CD14-positive monocyte (primary cell): ENCODE measurements around the gene SPAG5. TPM values are rescaled to one million over a fixed set of nuclear protein-coding genes. Genes with fewer than 3 reads are reported as not detected.

Experiments used
- DNase-seq, 3 donors: peaks; one replicate each; pipeline ENCODE4 v3.0.0-alpha.2; 2011 to 2022
- H2AFZ ChIP-seq: 2 replicates; pipeline ENCODE4 v1.6.0; 2012; ENCODE audit warnings: mild to moderate bottlenecking, low read depth, low read length, inconsistent platforms; ENCODE audit not compliant: insufficient read depth, poor library complexity, severe bottlenecking
- H3K27ac ChIP-seq, 2 donors: 1 replicate in 1 of 2; 2 replicates in 1 of 2; pipeline ENCODE4 v1.5.1; 2012 to 2013; ENCODE audit warnings: low read length in 2 of 2, control low read depth in 1 of 2, inconsistent platforms in 1 of 2, low read depth in 1 of 2, mild to moderate bottlenecking in 1 of 2
- H3K27me3 ChIP-seq, 2 donors: one replicate each; pipeline versions ENCODE4 v1.6.0 to v1.6.1; 2011 to 2013; ENCODE audit warnings: low read length in 2 of 2; ENCODE audit not compliant: control insufficient read depth in 2 of 2, insufficient read depth in 2 of 2
- H3K36me3 ChIP-seq, 2 donors: replicated peaks in 1 of 2; 1 replicate in 1 of 2; 2 replicates in 1 of 2; pipeline versions ENCODE4 v1.5.1 to v1.6.1; 2012 to 2013; ENCODE audit warnings: low read length in 2 of 2, control low read depth in 1 of 2, inconsistent platforms in 1 of 2, mild to moderate bottlenecking in 1 of 2; ENCODE audit not compliant: insufficient read depth in 2 of 2, control insufficient read depth in 1 of 2
- H3K4me1 ChIP-seq, 2 donors: 1 replicate in 1 of 2; 2 replicates in 1 of 2; pipeline versions ENCODE4 v1.5.1 to v1.6.1; 2012 to 2013; ENCODE audit warnings: low read length in 2 of 2, control low read depth in 1 of 2, inconsistent platforms in 1 of 2, mild to moderate bottlenecking in 1 of 2, moderate library complexity in 1 of 2; ENCODE audit not compliant: insufficient read depth in 2 of 2, control insufficient read depth in 1 of 2
- H3K4me2 ChIP-seq: replicated peaks from 2 replicates; pipeline ENCODE3; 2012; ENCODE audit warnings: low read length, moderate library complexity, mild to moderate bottlenecking; ENCODE audit not compliant: poor library complexity, severe bottlenecking; ENCODE audit errors: extremely low read depth
- H3K4me3 ChIP-seq, 3 experiments: fragments of 200-600 bp in 1 of 3; sonication (generic) in 1 of 3; replicated peaks in 1 of 3; 1 replicate in 2 of 3; 2 replicates in 1 of 3; pipeline ENCODE4 v1.5.1; 2011 to 2013; ENCODE audit warnings: low read length in 3 of 3, mild to moderate bottlenecking in 3 of 3, control low read depth in 2 of 3, low read depth in 2 of 3, inconsistent platforms in 1 of 3, moderate library complexity in 1 of 3
- H3K79me2 ChIP-seq: 2 replicates; pipeline ENCODE4 v1.6.0; 2012; ENCODE audit warnings: mild to moderate bottlenecking, control low read depth, inconsistent platforms, low read length, moderate library complexity; ENCODE audit not compliant: insufficient read depth
- H3K9ac ChIP-seq: 2 replicates; pipeline ENCODE4 v1.6.0; 2017; ENCODE audit warnings: low read length, mild to moderate bottlenecking; ENCODE audit not compliant: insufficient read depth, poor library complexity, severe bottlenecking
- H3K9me3 ChIP-seq, 2 donors: replicated peaks in 1 of 2; 1 replicate in 1 of 2; 2 replicates in 1 of 2; pipeline versions ENCODE4 v1.5.1 to v1.6.1; 2012 to 2013; ENCODE audit warnings: low read length in 2 of 2, control low read depth in 1 of 2; ENCODE audit not compliant: control insufficient read depth in 1 of 2, insufficient read depth in 1 of 2
- H4K20me1 ChIP-seq: 2 replicates; pipeline ENCODE4 v1.6.0; 2012; ENCODE audit warnings: mild to moderate bottlenecking, low read length, control low read depth, moderate library complexity; ENCODE audit not compliant: insufficient read depth
- H3K27ac Mint-ChIP-seq, 7 donors: one replicate each; pipeline ENCODE4 v1.8.0; 2020; ENCODE audit warnings: mild to moderate bottlenecking in 7 of 7, mixed read lengths in 7 of 7, moderate library complexity in 6 of 7, inconsistent platforms in 2 of 7
- H3K27me3 Mint-ChIP-seq, 3 donors: one replicate each; pipeline ENCODE4 v1.8.0; 2021 to 2022; ENCODE audit warnings: low read depth in 3 of 3, mild to moderate bottlenecking in 3 of 3, mixed read lengths in 3 of 3, moderate library complexity in 3 of 3, inconsistent platforms in 1 of 3
- H3K36me3 Mint-ChIP-seq, 2 donors: one replicate each; pipeline ENCODE4 v1.8.0; 2020; ENCODE audit warnings: mixed read lengths in 2 of 2, inconsistent platforms in 1 of 2, mild to moderate bottlenecking in 1 of 2
- H3K4me1 Mint-ChIP-seq: one replicate; pipeline ENCODE4 v1.8.0; 2020; ENCODE audit warnings: mild to moderate bottlenecking, mixed read lengths
- H3K4me3 Mint-ChIP-seq, 2 donors: one replicate each; pipeline ENCODE4 v1.8.0; 2020; ENCODE audit warnings: mild to moderate bottlenecking in 2 of 2, mixed read lengths in 2 of 2, moderate library complexity in 1 of 2
- H3K9me3 Mint-ChIP-seq, 7 donors: one replicate each; pipeline ENCODE4 v1.8.0; 2020 to 2022; ENCODE audit warnings: mixed read lengths in 7 of 7, mild to moderate bottlenecking in 6 of 7, moderate library complexity in 6 of 7, inconsistent platforms in 2 of 7
- WGBS: methylation state at CpG from one replicate; pipeline ENCODE4 v1.1.5; 2013; ENCODE audit warnings: missing lambda C conversion rate; ENCODE audit not compliant: insufficient coverage; 5-methylcytosine and 5-hydroxymethylcytosine counted together
- intact Hi-C, 2 donors: fragments of 100-400 bp; cut with micrococcal nuclease; formaldehyde crosslinking; loops; one replicate each; pipeline versions ENCODE4 v1.15.0 to v1.15.1; 2023
- polyA plus RNA-seq, 3 donors: library from polyadenylated mRNA; depleted of rRNA in 1 of 3; unstranded in 2 of 3; stranded (reverse) in 1 of 3; fragments of 300-500 nt in 2 of 3; fragments of >200 nt in 1 of 3; fragmentation: Illumina TruSeq in 2 of 3; gene quantifications; 1 replicate in 2 of 3; 2 replicates in 1 of 3; pipeline ENCODE4 v1.2.3, GENCODE V29; 2012 to 2021
- TF ChIP-seq, protein P1 (sequence below): fragments of 200-600 bp; IDR thresholded peaks from one replicate; pipeline ENCODE4 v1.8.0; 2022; ENCODE audit warnings: antibody characterized with exemption, mild to moderate bottlenecking

Gene SPAG5
- polyA plus RNA-seq, 3 donors: 7.7 TPM; not detected in 2

DNA sequence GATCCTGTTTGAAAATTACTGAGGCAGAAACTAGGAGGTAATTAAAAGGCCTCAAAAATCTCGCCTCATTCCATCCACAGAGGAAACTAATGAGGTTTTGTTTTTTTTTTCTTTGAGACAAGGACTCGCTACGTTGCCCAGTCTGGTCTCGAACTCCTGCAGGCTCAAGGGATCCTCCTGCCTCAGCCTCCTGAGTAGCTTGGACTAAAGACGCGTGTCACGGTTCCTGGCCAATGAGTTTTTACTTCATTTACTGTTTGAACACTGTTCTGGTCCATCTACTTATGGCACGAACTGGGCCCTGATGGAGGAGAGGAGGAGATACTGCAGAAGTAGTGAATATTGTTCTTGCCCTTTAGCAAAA is 46.7 kb upstream of the SPAG5 start:
- H3K79me2 ChIP-seq: peaks cover 41% of the 10 kb centered on the region
- H3K27me3 Mint-ChIP-seq: peaks cover 0 to 4% (median 0%) of the 10 kb centered on the region in 3 donors
- WGBS: 0% methylated on average over 3 of the region's 8 CpGs
- H3K27ac ChIP-seq: peak overlapping the region; percentile 83 to 96
- H3K4me3 ChIP-seq: peak overlapping the region; percentile 70 to 97 (median 77)
- peak overlapping the region; percentile 99 for H3K4me2 ChIP-seq
- peaks cover 31% of the 10 kb centered on the region for H3K4me1 Mint-ChIP-seq
- H3K4me3 Mint-ChIP-seq: peak overlapping the region; percentile 69 to 97
- H3K27ac Mint-ChIP-seq: peak overlapping the region; percentile 89 to 97 (median 93)
- TF ChIP-seq, protein P1, sequence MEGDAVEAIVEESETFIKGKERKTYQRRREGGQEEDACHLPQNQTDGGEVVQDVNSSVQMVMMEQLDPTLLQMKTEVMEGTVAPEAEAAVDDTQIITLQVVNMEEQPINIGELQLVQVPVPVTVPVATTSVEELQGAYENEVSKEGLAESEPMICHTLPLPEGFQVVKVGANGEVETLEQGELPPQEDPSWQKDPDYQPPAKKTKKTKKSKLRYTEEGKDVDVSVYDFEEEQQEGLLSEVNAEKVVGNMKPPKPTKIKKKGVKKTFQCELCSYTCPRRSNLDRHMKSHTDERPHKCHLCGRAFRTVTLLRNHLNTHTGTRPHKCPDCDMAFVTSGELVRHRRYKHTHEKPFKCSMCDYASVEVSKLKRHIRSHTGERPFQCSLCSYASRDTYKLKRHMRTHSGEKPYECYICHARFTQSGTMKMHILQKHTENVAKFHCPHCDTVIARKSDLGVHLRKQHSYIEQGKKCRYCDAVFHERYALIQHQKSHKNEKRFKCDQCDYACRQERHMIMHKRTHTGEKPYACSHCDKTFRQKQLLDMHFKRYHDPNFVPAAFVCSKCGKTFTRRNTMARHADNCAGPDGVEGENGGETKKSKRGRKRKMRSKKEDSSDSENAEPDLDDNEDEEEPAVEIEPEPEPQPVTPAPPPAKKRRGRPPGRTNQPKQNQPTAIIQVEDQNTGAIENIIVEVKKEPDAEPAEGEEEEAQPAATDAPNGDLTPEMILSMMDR: no peak
- intact Hi-C loops: loop anchor here (2.0 to 10.0 kb wide), 3 partner anchors 17 to 72 kb away; partner anchors contain the start of genes RAB34 (in 2 of the 2), RPL23A (in 2 of the 2), PROCA1 (in 1 of the 2) and SUPT6H (in 1 of the 2)
- H3K36me3 Mint-ChIP-seq: peaks cover 41 to 56% of the 10 kb centered on the region in 2 donors
- peak overlapping the region; percentile 88 for H2AFZ ChIP-seq
- peaks cover 0 to 2% (median 0%) of the 10 kb centered on the region in 7 donors for H3K9me3 Mint-ChIP-seq
- no peaks in the 10 kb centered on the region for H3K27me3 ChIP-seq
- H3K4me1 ChIP-seq: peaks cover 26 to 34% of the 10 kb centered on the region in 2 donors
- no peak for DNase-seq
- H3K36me3 ChIP-seq: peaks cover 36 to 49% of the 10 kb centered on the region in 2 donors
- H3K9ac ChIP-seq: peak overlapping the region; percentile 89
- H4K20me1 ChIP-seq: peaks cover 29% of the 10 kb centered on the region
- H3K9me3 ChIP-seq: no peaks in the 10 kb centered on the region

- Histone ChIP-seq H3K36me3 (peaks cover 39 to 52% of the 10 kb centered on the region in 2 donors), H3K4me1 (peaks cover 26 to 34% of the 10 kb centered on the region in 2 donors), H3K9me3 (no peaks in the 10 kb centered on the region), H3K4me3 (peak within 1 kb of the TSS; percentile 77 to 97 (median 89)), H4K20me1 (peaks cover 34% of the 10 kb centered on the region), H3K4me2 (peak within 1 kb of the TSS; percentile 99), H2AFZ (peak within 1 kb of the TSS; percentile 88), H3K79me2 (peaks cover 46% of the 10 kb centered on the region), H3K27me3 (no peaks in the 10 kb centered on the region), H3K9ac (peak within 1 kb of the TSS; percentile 89), H3K27ac (peak within 1 kb of the TSS; percentile 83 to 96)
- peak; percentile 92 to 95 (median 93) for DNase-seq
- peak within 1 kb of the TSS; percentile 92 to 98 (median 96) for H3K27ac Mint-ChIP-seq
- H3K4me3 Mint-ChIP-seq: peak within 1 kb of the TSS; percentile 80 to 97
- peaks cover 43 to 56% of the 10 kb centered on the region in 2 donors for H3K36me3 Mint-ChIP-seq
- TF ChIP-seq, protein P1: no peak
- peaks cover 31% of the 10 kb centered on the region for H3K4me1 Mint-ChIP-seq
- intact Hi-C loops: loop anchor here (2.0 to 10.0 kb wide), 3 partner anchors 18 to 72 kb away; partner anchors contain the start of genes RAB34 (in 2 of the 2), RPL23A (in 2 of the 2), PROCA1 (in 1 of the 2) and SUPT6H (in 1 of the 2)
- under 1% methylated on average over 69 of the region's 89 CpGs for WGBS
- peaks cover 0 to 2% (median 0%) of the 10 kb centered on the region in 7 donors for H3K9me3 Mint-ChIP-seq
- H3K27me3 Mint-ChIP-seq: peaks cover 0 to 4% (median 0%) of the 10 kb centered on the region in 3 donors
These were observed 46.2 kb upstream of the SPAG5 start, which contains the start of gene BLTP2 for GRCh38 chr17:28644787-28645575. Gene BLTP2 (minus strand): TSS chr17:28645158. CDS start chr17:28645056, 102 bp downstream.
